ENCODE results near the gene TBX4.

DNA sequence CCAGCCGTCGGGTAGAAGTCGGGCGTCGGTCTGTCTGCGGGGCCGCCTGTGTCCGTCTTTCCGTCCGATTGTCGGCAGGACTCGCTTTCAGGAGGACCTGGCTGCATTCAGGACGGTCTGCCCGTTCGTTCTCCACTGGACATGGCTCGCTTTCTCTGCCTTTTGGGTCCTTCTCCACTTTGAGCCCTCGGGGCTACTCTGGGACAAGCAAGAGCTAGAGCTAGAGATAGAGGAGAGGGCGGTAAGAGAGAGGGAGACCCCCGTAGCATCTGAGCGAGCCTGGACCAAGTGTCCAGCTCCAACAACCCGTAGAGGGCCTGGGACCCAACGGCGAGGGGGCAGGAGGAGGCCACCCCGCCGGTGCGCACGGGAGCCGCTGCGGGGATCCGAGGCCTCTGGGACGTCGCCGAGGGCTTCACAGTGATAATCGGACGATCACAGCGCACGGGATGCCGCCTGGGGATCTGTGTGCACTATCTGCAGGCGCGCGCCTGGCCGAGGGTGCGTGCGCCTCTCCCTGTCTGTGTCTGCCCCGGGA lies 4.5 kb downstream of the TBX4 start:
- TF ChIP-seq, protein P1, sequence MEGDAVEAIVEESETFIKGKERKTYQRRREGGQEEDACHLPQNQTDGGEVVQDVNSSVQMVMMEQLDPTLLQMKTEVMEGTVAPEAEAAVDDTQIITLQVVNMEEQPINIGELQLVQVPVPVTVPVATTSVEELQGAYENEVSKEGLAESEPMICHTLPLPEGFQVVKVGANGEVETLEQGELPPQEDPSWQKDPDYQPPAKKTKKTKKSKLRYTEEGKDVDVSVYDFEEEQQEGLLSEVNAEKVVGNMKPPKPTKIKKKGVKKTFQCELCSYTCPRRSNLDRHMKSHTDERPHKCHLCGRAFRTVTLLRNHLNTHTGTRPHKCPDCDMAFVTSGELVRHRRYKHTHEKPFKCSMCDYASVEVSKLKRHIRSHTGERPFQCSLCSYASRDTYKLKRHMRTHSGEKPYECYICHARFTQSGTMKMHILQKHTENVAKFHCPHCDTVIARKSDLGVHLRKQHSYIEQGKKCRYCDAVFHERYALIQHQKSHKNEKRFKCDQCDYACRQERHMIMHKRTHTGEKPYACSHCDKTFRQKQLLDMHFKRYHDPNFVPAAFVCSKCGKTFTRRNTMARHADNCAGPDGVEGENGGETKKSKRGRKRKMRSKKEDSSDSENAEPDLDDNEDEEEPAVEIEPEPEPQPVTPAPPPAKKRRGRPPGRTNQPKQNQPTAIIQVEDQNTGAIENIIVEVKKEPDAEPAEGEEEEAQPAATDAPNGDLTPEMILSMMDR (conservative IDR thresholded peaks at IDR 0.05; ENCODE audit: low read depth, low read length), result no peak
- TF ChIP-seq EZH2phosphoT487 (IDR thresholded peaks at IDR 0.05; ENCODE audit: borderline replicate concordance, low read length), result no peak

Measured in PC-3 (cell line).